Measurements from ENCODE around the gene TNPO3.
"Not testable (repeated sequence)": the region's sequence is repeated elsewhere in the genome, so short reads cannot be mapped to it uniquely, and the experiment has no call there.

GRCh38 chr7:129038468-129038867 lies 16.4 kb downstream of the TNPO3 start:
- TF ChIP-seq CTCF, EZH2, EZH2phosphoT487 (IDR thresholded peaks at IDR 0.05): not testable (repeated sequence)

Measured in neural progenitor cell (in vitro differentiated cells).